ENCODE measurements around the gene CD3D.

CD3D gene

DNA sequence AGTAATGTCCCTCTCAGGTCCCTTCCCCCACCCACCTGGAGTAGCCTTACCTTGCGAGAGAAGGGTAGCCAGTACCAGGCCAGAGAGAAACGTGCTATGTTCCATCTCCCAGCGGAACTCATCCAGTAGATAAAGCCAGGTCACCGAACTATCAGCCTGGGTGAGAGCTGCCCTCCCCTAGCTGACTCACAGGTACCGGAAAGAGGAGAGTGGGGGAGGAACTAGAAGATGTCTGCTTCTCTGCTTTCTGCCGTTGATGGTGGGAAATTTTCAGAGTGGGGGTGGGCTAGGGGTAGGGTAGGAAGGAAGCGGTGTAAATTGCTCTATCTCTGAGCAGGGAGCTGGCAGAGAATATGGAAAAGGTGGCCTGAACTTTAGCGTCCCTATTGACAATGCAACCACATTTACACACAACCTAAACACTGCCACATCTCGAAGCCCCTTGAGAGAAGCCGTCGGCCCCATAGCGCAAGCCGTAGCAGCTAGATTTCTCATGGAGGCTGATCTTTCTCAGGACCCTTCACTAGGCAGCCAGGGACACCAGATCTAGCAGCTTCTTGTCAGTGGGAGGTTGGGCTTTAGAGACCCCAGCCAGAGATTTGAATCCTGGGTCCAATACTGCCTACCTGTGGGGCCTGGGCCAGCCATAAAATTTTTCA is at the start of gene CD3D:
Gene CD3D, minus strand, starts transcription at position 203 of the 659 bp plus-strand sequence. Its CDS starts 98 bp downstream, at position 105.
- H3K4me3 ChIP-seq (ENCODE audit: low read depth, low read length), result no peak within 1 kb of the TSS
- no peaks in the 10 kb centered on the region for H3K27me3 ChIP-seq (ENCODE audit: control insufficient read depth, insufficient read depth, low read length)
- no peak within 1 kb of the TSS for H3K27ac ChIP-seq (ENCODE audit: low read depth, low read length)
- H3K36me3 ChIP-seq (ENCODE audit: control insufficient read depth, insufficient read depth, low read length), result no peaks in the 10 kb centered on the region
- no peaks in the 10 kb centered on the region for H3K4me1 ChIP-seq (ENCODE audit: control insufficient read depth, insufficient read depth, low read length)
- no peak within 1 kb of the TSS for H3K9ac ChIP-seq (ENCODE audit: low read depth, low read length)
- no peaks in the 10 kb centered on the region for H3K9me3 ChIP-seq (ENCODE audit: control insufficient read depth, insufficient read depth, low read length)

DNA sequence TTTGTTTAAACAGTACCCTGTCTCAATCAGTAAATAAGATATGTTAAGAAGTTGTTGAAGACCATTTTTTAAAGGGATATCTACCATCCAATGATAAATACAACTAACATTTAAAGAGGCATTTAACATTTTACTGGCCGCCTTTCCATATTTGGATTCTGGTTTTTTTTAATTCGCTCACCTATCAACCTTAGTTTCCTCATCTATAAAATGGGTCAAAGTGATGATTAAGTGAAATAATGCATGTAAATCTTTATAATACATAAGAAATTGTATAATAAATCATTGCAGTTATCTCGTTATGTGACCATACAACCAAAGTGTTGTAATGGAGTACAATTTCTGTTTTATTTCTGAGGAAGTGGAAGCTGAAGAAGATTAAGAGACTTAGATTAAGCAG is 41.2 kb upstream of the CD3D start:
- H3K9me3 ChIP-seq (ENCODE audit: control insufficient read depth, insufficient read depth, low read length), result no peaks in the 10 kb centered on the region
- H3K9ac ChIP-seq (ENCODE audit: low read depth, low read length), result no peak overlapping the region
- H3K27me3 ChIP-seq (ENCODE audit: control insufficient read depth, insufficient read depth, low read length), result no peaks in the 10 kb centered on the region
- H3K4me1 ChIP-seq (ENCODE audit: control insufficient read depth, insufficient read depth, low read length), result no peaks in the 10 kb centered on the region
- no peak overlapping the region for H3K4me3 ChIP-seq (ENCODE audit: low read depth, low read length)
- H3K27ac ChIP-seq (ENCODE audit: low read depth, low read length), result no peak overlapping the region
- peaks cover 99% of the 10 kb centered on the region for H3K36me3 ChIP-seq (ENCODE audit: control insufficient read depth, insufficient read depth, low read length)

DNA sequence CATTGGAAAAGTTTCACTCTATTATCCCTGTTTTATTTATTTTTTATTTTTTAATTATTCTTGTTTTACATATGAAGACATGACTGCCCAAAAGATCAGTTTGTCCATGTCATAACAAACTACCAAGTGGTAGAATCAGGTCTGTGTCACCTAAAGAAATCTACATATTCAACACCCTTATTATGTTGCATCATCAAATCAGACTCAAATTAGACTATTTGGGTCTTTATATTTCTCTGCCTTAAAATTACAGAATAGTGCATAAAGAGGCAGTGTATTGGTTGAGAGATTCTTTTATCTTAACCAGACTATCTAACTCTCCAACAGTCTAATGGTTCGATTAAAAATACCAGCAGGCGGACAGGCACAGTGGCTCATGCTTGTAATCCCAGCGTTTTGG is 40.4 kb upstream of the CD3D start:
- no peaks in the 10 kb centered on the region for H3K4me1 ChIP-seq (ENCODE audit: control insufficient read depth, insufficient read depth, low read length)
- no peak overlapping the region for H3K27ac ChIP-seq (ENCODE audit: low read depth, low read length)
- no peaks in the 10 kb centered on the region for H3K27me3 ChIP-seq (ENCODE audit: control insufficient read depth, insufficient read depth, low read length)
- no peak overlapping the region for H3K9ac ChIP-seq (ENCODE audit: low read depth, low read length)
- no peak overlapping the region for H3K4me3 ChIP-seq (ENCODE audit: low read depth, low read length)
- H3K36me3 ChIP-seq (ENCODE audit: control insufficient read depth, insufficient read depth, low read length), result peaks cover 100% of the 10 kb centered on the region
- no peaks in the 10 kb centered on the region for H3K9me3 ChIP-seq (ENCODE audit: control insufficient read depth, insufficient read depth, low read length)

DNA sequence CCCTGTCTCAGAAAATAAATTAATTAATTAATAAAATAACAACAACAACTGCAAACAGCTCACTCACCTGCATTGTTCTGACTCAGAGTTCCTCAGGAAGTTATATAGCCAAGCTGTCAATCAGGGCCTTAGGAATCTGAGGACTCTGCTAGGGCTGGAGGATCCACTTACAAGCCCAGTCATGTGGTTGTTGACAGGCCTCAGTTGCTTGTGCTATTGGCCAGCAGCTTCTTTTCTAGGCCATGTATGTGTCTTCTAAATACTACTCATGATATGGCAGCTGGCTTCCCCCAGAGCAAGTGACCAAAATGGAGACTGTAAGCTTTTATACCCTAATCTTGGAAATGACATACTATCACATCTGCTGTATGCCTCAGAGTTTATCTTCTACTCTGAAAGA is 38.1 kb upstream of the CD3D start:
- H3K36me3 ChIP-seq (ENCODE audit: control insufficient read depth, insufficient read depth, low read length), result peaks cover 90% of the 10 kb centered on the region
- no peaks in the 10 kb centered on the region for H3K27me3 ChIP-seq (ENCODE audit: control insufficient read depth, insufficient read depth, low read length)
- H3K9me3 ChIP-seq (ENCODE audit: control insufficient read depth, insufficient read depth, low read length), result no peaks in the 10 kb centered on the region
- no peak overlapping the region for H3K9ac ChIP-seq (ENCODE audit: low read depth, low read length)
- no peak overlapping the region for H3K27ac ChIP-seq (ENCODE audit: low read depth, low read length)
- no peak overlapping the region for H3K4me3 ChIP-seq (ENCODE audit: low read depth, low read length)
- H3K4me1 ChIP-seq (ENCODE audit: control insufficient read depth, insufficient read depth, low read length), result no peaks in the 10 kb centered on the region

DNA sequence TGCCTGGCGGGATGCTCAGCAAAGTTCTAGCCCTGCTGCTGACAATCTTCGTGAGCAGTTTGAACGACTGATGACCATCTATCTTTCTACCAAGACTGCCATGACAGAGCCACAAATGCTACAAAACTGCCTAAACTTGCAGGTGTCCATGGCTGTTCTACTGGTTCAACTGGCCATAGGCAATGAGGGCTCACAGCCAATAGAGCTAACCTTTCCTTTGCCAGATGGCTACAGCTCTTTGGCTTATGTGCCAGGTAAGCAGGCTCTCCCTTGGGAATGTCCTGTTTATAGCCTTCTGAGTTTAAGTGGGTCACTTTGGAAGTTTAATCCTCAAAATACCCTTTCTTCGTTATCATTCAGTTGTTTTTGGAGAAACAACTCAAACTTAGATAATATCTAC is 37.0 kb upstream of the CD3D start:
- no peak overlapping the region for H3K27ac ChIP-seq (ENCODE audit: low read depth, low read length)
- H3K4me3 ChIP-seq (ENCODE audit: low read depth, low read length), result no peak overlapping the region
- H3K4me1 ChIP-seq (ENCODE audit: control insufficient read depth, insufficient read depth, low read length), result no peaks in the 10 kb centered on the region
- H3K9ac ChIP-seq (ENCODE audit: low read depth, low read length), result no peak overlapping the region
- H3K27me3 ChIP-seq (ENCODE audit: control insufficient read depth, insufficient read depth, low read length), result no peaks in the 10 kb centered on the region
- H3K9me3 ChIP-seq (ENCODE audit: control insufficient read depth, insufficient read depth, low read length), result no peaks in the 10 kb centered on the region
- peaks cover 87% of the 10 kb centered on the region for H3K36me3 ChIP-seq (ENCODE audit: control insufficient read depth, insufficient read depth, low read length)

DNA sequence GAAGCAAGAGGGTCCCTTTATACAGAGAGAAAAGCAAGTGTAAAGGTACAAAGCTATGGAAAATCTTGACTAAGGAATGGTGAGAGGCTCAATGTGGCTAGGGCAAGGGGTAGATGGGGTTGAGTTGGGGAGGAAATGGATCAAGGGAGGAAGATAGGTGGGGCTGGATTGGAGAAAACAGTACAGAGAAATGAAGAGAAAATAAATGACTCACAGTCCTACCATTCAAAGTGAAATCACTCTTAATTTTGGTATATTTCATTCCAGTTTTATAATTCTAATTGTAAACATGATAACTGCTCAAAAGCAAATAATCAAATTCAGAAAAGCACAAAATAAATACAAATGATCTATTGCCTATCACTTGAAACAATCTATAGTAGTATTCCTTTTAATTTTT is 33.5 kb upstream of the CD3D start:
- Histone ChIP-seq H3K4me1 (ENCODE audit: control insufficient read depth, insufficient read depth, low read length) (no peaks in the 10 kb centered on the region), H3K9me3 (ENCODE audit: control insufficient read depth, insufficient read depth, low read length) (no peaks in the 10 kb centered on the region), H3K27ac (ENCODE audit: low read depth, low read length) (no peak overlapping the region), H3K36me3 (ENCODE audit: control insufficient read depth, insufficient read depth, low read length) (peaks cover 87% of the 10 kb centered on the region), H3K9ac (ENCODE audit: low read depth, low read length) (no peak overlapping the region), H3K27me3 (ENCODE audit: control insufficient read depth, insufficient read depth, low read length) (no peaks in the 10 kb centered on the region), H3K4me3 (ENCODE audit: low read depth, low read length) (no peak overlapping the region)

DNA sequence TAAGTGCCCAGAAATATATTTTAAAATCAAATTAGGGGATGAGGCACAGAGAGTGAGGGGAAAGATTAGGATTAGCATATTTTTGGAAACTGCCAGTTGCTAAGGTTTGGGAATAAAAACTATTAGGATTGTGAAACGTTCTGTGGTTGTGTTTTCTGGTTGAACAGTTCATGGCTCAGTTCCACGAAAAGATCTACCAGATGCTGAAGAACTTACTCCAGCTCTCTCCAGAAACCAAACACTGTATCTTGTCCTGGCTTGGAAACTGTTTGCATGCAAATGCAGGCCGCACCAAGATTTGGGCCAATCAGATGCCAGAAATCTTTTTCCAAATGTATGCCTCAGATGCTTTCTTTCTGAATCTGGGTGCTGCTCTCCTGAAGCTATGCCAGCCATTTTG is 32.2 kb upstream of the CD3D start:
- H3K9me3 ChIP-seq (ENCODE audit: control insufficient read depth, insufficient read depth, low read length), result no peaks in the 10 kb centered on the region
- no peak overlapping the region for H3K4me3 ChIP-seq (ENCODE audit: low read depth, low read length)
- no peaks in the 10 kb centered on the region for H3K27me3 ChIP-seq (ENCODE audit: control insufficient read depth, insufficient read depth, low read length)
- H3K27ac ChIP-seq (ENCODE audit: low read depth, low read length), result no peak overlapping the region
- peaks cover 85% of the 10 kb centered on the region for H3K36me3 ChIP-seq (ENCODE audit: control insufficient read depth, insufficient read depth, low read length)
- no peak overlapping the region for H3K9ac ChIP-seq (ENCODE audit: low read depth, low read length)
- no peaks in the 10 kb centered on the region for H3K4me1 ChIP-seq (ENCODE audit: control insufficient read depth, insufficient read depth, low read length)

DNA sequence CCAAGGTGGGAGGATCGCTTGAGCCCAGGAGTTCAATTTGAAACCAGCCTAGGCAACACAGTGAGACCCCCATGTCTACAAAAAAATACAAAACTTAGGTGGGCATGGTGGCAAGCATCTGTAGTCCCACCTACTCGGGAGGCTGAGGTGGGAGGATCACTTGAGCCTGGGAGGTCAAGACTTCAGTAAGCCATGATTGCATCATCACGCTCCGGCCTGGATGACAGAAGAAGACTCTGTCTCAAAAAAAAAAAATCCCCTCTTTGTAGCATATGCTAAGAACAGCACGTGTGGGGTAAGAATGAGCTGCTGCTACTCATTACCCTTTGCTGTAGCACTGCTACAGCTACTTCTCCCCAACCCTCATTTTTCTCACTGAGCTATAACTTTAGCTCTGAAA is 31.4 kb upstream of the CD3D start:
- H3K27ac ChIP-seq (ENCODE audit: low read depth, low read length), result no peak overlapping the region
- no peaks in the 10 kb centered on the region for H3K27me3 ChIP-seq (ENCODE audit: control insufficient read depth, insufficient read depth, low read length)
- H3K4me3 ChIP-seq (ENCODE audit: low read depth, low read length), result no peak overlapping the region
- peaks cover 84% of the 10 kb centered on the region for H3K36me3 ChIP-seq (ENCODE audit: control insufficient read depth, insufficient read depth, low read length)
- H3K4me1 ChIP-seq (ENCODE audit: control insufficient read depth, insufficient read depth, low read length), result no peaks in the 10 kb centered on the region
- H3K9ac ChIP-seq (ENCODE audit: low read depth, low read length), result no peak overlapping the region
- no peaks in the 10 kb centered on the region for H3K9me3 ChIP-seq (ENCODE audit: control insufficient read depth, insufficient read depth, low read length)

DNA sequence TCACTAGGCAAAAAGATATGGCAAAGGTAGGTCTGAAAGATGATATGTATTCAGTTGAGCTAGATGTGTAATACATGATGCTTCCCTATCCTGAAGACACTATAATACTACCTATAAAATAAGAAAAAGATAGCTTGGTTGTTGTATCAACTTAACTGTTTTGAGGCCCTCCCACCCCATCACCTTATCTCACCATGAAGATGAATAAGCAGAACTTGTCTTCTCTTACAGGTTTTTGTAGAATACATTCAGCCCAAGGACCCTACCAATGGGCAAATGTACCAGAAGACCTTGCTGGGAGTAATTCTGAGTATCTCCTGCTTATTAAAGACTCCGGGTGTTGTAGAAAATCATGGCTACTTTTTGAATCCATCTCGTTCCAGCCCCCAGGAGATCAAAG is 30.8 kb upstream of the CD3D start:
- Histone ChIP-seq H3K9me3 (ENCODE audit: control insufficient read depth, insufficient read depth, low read length) (no peaks in the 10 kb centered on the region), H3K27ac (ENCODE audit: low read depth, low read length) (no peak overlapping the region), H3K9ac (ENCODE audit: low read depth, low read length) (no peak overlapping the region), H3K36me3 (ENCODE audit: control insufficient read depth, insufficient read depth, low read length) (peaks cover 84% of the 10 kb centered on the region), H3K27me3 (ENCODE audit: control insufficient read depth, insufficient read depth, low read length) (no peaks in the 10 kb centered on the region), H3K4me3 (ENCODE audit: low read depth, low read length) (no peak overlapping the region), H3K4me1 (ENCODE audit: control insufficient read depth, insufficient read depth, low read length) (no peaks in the 10 kb centered on the region)

DNA sequence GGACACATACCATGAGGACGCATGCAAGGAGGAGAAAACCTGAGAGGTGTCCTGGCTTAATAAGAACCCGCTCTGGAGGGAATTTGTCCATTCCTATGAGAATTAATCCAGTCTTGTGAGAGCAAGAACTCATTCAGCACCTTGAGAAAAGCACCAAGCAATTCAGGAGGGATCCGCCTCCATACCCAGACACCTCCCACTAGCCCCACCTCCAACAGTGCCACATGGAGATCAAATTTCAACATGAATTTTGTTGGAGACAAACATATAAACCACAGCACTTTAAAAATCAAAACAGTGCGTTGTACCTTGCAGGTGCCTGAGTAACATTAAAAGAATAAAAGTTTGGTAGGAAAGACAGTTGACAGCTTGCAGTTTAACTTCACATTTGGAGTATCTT is 28.3 kb upstream of the CD3D start:
- Histone ChIP-seq H3K4me1 (ENCODE audit: control insufficient read depth, insufficient read depth, low read length) (no peaks in the 10 kb centered on the region), H3K36me3 (ENCODE audit: control insufficient read depth, insufficient read depth, low read length) (peaks cover 84% of the 10 kb centered on the region)

DNA sequence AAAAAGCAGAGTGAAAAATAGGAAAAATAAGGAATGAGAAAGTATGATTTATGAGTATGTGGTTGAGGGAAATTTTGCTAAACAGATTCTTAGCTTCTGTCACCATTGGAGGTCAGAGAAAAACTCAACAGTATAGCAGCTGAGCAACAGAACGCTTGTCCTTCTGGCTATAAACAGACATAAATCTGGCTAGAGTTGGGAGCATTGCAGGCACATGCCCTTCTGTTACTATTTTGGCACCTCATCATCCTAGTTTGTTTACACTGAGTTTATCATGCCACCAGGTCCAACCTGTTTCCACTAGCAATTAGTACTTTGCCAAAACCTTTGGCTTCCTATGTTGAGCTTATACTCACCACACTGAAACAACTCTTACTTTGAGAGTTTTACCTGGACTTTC is 23.8 kb upstream of the CD3D start:
- Histone ChIP-seq H3K4me1 (ENCODE audit: control insufficient read depth, insufficient read depth, low read length) (no peaks in the 10 kb centered on the region), H3K4me3 (ENCODE audit: low read depth, low read length) (no peak overlapping the region), H3K27me3 (ENCODE audit: control insufficient read depth, insufficient read depth, low read length) (no peaks in the 10 kb centered on the region), H3K9ac (ENCODE audit: low read depth, low read length) (no peak overlapping the region), H3K27ac (ENCODE audit: low read depth, low read length) (no peak overlapping the region), H3K9me3 (ENCODE audit: control insufficient read depth, insufficient read depth, low read length) (no peaks in the 10 kb centered on the region), H3K36me3 (ENCODE audit: control insufficient read depth, insufficient read depth, low read length) (peaks cover 58% of the 10 kb centered on the region)

More for the DNA sequence above, 28.3 kb upstream of the CD3D start:
- no peak overlapping the region for H3K27ac ChIP-seq (ENCODE audit: low read depth, low read length)
- H3K4me3 ChIP-seq (ENCODE audit: low read depth, low read length), result no peak overlapping the region
- H3K9ac ChIP-seq (ENCODE audit: low read depth, low read length), result no peak overlapping the region
- H3K9me3 ChIP-seq (ENCODE audit: control insufficient read depth, insufficient read depth, low read length), result no peaks in the 10 kb centered on the region
- H3K27me3 ChIP-seq (ENCODE audit: control insufficient read depth, insufficient read depth, low read length), result no peaks in the 10 kb centered on the region

All from HUES48 (cell line).